Stimulated activated naive CD8-positive, alpha-beta T cell treated with anti-CD3 and anti-CD28 coated beads, Interleukin-15, Interleukin-2, amounts not matched to agents 100 U/mL and 50 U/mL, for 24 hours (primary cell): ENCODE results near the gene CPNE2.
"Not testable (repeated sequence)": the region's sequence is repeated elsewhere in the genome, so short reads cannot be mapped to it uniquely, and the experiment has no call there.

Source experiments
- ATAC-seq: fragments of 150-1000 bp; cut with Tn5 transposase; one replicate; pipeline ENCODE4 v1.10.0; 2021
- DNase-seq: peaks from one replicate; pipeline ENCODE4 v3.0.0; 2021

The CPNE2 gene

DNA sequence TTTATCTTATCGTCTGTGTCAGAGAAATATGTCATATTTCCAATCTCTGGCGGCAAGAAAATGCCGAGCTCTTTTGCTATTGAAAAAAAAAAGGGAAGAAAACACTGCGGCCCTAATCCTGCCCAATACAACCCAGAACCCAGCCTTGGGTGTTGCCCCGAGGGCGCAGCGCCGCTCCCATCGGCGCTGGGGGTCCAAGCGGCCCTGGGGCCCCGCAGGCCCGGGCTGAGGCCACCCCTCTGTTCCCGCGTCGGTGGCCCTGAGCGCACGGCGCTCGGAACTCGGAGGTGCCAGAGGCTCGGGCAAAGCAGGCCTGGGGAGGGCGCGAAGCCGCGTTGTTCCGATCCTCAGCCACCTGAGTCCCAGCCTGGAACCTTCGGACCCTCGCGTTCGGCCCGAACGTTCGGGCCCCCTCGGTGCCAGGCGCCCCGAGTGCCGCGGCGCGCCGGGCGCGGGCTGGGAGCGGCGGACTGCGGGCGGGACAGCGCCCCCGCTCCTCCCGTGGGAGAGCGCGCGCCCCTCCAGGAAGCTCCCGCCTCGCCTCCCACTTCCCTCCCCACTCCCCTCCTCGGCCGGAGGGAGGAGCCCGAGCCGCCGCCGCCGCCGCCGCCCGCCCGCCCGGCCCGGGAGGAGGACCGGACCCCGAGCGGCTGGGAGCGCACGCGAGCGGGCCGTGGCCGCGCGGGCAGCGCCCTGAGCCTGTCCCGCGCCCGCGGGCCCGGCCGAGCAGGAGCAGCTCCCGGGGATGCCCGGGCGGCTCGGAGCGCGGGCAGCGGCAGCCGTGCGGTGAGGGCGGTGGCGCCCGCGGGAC, at the start of gene CPNE2:
Gene CPNE2 (plus strand): TSS at position 609 of the 811 bp plus-strand sequence. CDS start 18,160 bp downstream, outside the sequence.
- peak; percentile 60 for ATAC-seq
- DNase-seq = peak; percentile 59

DNA sequence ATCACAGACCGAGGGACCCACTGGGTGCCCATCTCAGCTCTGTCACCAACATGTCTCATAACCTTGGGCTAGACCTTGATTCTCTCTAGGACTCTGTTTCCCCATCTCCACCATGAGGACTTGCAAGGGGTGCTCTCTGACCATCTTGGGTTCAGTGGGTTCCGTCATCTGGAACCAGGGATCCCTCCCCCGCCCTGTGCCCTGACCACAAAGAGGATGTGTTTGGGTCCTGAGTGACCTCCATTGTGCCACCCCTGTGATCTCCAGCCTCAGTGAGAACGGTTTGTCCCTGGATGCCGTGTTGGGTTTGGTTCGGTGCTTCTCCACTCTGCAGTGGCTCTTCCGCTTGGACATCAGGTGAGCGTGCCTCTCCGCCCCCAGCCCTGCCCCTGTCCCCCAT, 49.1 kb upstream of the CPNE2 start:
- DNase-seq (no peak), ATAC-seq (no peak)

- ATAC-seq (no peak), DNase-seq (no peak)
Observed at GRCh38 chr16:57044931-57045693, 47.3 kb upstream of the CPNE2 start.

DNA sequence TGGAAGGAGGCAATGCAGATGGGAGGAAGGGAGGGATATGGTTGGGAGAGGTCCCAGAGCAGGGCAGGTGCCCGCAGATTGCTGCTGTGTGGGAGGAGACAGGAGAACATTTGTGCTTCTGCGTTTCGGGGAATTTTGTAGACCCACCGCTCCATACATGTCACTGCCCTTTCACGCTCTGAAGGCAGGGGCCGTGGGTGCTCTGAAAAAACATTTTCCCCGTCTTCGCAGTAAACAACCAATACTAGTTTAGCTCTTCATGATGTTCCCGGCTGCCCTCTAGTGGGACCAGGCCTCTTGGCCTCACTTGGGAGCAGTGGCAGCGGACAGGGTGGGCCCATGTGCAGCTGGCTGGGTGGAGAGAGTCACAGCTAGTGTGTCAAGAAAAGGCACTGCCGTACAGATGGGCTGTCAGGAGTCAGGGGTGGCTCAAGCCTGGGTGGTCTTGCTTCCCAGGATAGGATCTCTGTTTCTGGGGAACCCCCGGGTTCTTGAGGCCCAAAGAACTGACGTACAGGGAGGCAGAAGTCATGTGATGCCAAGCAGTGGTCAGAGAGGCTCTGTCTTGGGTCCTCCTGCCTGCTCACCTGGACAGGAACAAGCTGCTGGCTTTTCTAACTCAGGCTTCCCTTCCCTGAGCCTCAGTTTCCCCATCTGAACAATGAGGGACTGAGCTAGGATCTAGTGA, 46.5 kb upstream of the CPNE2 start:
- ATAC-seq (no peak), DNase-seq (peak; percentile 48)

GRCh38 chr16:57048095-57048494, 44.3 kb upstream of the CPNE2 start:
- ATAC-seq (no peak), DNase-seq (no peak)

DNA sequence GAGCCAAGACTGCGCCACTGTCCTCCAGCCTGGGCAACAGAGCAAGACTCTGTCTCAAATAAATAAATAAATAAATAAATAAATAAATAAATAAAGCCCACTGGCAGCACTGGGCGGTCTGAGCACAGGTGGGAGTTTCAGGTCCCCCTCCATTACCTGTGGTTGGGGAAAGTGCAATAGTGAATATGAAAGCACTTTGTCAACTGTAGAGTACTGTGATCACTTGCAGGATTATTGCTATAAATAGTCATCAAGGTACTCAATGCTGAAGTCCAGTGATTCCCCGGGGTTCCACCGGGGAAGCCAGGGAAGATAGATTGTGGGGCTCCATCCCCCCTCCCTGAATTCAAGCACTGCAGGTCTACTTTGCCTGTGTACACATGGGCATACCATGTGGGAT, 42.7 kb upstream of the CPNE2 start:
- ATAC-seq (peak; percentile 53), DNase-seq (no peak)

DNA sequence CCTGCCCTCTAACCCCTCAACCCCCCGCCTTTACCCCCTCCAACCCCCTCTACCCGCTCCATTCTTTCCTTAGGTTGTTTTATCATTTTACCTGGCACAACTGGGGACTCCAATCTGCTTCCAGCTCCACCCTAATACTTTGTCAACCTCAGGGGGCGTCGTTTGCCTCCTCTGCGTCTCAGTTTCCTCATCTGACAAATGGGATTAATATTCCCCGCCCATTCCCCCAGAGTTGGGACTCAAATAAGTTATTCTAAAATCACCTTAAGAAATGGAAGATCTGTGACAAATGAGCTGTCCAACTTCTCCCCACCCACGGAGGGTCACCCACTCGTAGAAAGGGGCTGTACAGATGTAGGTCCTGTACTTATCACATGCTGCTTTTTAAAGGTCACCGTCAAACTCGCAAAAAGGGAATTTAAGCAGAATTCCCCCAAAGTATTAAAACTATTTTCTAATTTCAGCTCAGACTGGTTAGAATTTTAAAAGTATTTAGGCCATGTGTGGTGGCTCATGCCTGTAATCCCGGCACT, 40.6 kb upstream of the CPNE2 start:
- peak; percentile 50 for ATAC-seq

GRCh38 chr16:57053206-57053605, 39.2 kb upstream of the CPNE2 start:
- no peak for ATAC-seq

More for the DNA sequence above, 40.6 kb upstream of the CPNE2 start:
- DNase-seq = peak; percentile 57

DNA sequence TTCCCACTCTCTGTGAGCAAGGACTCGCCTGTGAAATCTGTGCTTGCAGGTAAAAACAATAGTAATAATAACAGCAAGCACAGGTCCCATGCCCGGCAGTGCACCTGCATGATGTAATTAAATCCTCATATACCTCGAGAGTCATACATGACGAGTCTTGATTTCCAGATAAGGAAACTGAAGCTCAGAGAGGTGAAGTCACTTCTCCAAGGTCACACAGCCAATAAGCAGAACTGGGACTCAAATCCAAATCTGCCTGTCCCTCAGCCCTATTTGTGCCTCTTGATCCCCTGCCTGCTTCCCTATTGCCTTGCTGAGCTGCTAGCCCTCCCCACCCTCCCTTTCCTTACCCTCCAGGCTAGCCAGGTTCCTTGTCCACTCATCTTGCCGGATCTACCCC, 38.0 kb upstream of the CPNE2 start:
- no peak for ATAC-seq
- no peak for DNase-seq

More at GRCh38 chr16:57053206-57053605, 39.2 kb upstream of the CPNE2 start:
- no peak for DNase-seq

GRCh38 chr16:57054771-57055170, 37.6 kb upstream of the CPNE2 start:
- ATAC-seq (no peak), DNase-seq (no peak)

DNA sequence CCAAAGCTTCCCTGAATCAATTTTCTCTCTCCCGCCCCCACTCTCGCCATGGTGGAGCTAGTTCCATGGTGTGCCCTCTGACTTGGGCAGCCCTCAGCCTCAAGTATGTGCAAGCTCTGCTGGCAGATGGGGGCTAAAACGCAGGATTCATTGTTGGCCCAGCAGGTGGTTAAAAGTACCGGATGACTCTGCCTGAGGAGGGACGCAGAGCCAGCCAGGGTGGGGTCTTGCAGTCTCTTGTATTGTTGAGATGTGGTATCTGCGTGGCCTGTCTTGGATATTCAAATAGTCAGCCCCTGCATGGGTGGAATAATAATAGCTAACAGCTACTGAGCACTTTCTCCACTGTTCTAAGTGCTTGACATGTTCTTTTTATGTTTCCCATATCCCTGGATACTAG, 36.7 kb upstream of the CPNE2 start:
- ATAC-seq = no peak
- no peak for DNase-seq

GRCh38 chr16:57058291-57058861, 34.0 kb upstream of the CPNE2 start:
- DNase-seq = no peak
- ATAC-seq = no peak

DNA sequence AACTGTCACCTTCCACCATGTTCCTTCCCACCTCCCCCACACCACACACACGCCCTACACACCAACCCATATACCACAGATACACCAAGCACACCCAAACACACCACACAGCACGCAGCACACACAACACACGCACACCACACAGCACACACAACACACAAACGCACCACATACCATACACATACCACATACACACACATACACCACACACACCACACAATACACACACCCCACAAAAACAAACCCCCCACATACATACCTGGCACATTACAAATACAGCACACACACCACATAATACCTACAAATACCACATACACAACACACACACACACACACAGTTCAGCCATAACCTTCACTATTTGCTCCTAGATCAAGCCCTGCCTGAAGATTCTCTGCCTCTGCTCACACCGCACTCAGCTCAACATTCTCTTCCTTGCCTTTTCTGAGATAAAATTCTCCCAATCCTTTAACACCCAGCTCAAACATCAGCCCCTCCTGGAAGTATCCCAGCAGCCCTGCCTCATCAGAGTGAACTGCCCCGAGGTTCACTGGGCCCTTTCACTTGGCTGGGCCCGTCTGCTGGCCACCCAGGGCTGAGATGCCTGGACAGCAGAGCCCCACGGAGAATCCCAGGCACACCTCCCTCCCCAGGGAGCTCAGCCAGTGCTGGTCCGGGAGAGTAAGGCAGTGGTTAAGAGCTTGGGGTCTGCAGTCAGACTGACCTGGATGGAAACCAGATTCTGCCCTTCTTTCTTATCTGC, 31.9 kb upstream of the CPNE2 start:
- DNase-seq (no peak), ATAC-seq (no peak)

- ATAC-seq = peak; percentile 15
- no peak for DNase-seq
Observed at GRCh38 chr16:57061084-57061905, 31.1 kb upstream of the CPNE2 start.

DNA sequence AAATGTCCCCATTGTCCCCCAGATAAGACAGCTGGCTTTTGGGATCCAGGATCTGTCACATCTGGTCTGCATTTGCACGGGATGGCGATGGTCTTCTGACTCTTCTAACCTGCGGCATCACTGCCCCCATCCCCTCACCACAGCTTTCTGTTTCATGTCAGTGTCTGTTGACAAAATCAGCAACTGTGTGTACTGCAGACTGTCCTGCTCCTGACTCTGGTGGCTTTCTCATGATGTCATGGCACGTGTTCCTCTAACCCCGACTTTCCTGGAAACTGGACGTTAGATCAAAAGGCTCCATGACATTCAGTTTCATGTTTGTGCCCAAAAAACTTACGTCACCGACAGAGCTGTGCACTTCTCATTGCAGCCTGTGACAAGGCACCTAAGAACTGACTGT, 30.1 kb upstream of the CPNE2 start:
- ATAC-seq = no peak
- DNase-seq = no peak

DNA sequence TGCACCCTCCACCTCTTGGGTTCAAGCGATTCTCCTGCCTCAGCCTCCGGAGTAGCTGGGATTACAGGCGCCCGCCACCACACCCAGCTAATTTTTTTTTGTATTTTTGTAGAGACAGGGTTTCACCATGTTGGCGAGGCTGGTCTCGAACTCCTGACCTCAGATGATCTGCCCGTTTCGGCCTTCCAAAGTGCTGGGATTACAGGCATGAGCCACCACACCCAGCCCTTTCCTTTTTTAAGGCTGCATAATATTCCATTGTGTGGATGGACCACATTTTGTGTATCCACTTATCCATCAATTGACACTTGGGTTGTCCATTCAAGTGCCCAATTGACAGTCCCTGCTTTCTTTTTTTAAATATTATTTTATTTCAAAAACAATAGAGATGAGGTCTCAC, 29.2 kb upstream of the CPNE2 start:
- ATAC-seq, DNase-seq: not testable (repeated sequence)

- ATAC-seq = no peak
- no peak for DNase-seq
Observed at GRCh38 chr16:57064995-57065394, 27.4 kb upstream of the CPNE2 start.

- no peak for DNase-seq
- ATAC-seq = no peak
Observed at GRCh38 chr16:57066625-57067024, 25.8 kb upstream of the CPNE2 start.

- DNase-seq = no peak
- no peak for ATAC-seq
Observed at GRCh38 chr16:57067347-57067746, 25.0 kb upstream of the CPNE2 start.

DNA sequence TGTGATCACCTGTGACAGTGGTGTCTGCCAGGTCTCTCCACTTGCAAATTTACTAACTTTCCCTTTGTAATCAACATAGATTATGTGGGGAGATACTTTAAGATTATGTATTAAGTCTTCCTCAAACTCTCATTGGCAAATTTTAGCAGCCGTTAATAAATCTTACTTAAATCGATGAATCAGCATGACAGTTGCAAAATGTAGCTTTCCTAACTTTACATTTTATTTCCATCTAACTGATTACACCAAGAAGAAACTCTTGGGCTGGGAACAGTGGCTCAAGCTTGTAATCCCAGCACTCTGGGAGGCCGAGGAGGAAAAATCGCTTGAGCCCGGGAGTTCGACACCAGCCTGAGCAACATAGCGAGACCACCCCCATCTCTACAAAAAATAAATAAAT, 23.3 kb upstream of the CPNE2 start:
- ATAC-seq (no peak), DNase-seq (no peak)
